Small intestine (tissue), 7 donors: ENCODE measurements around the gene OR52N1. TPM values are rescaled to one million over a fixed set of nuclear protein-coding genes. Genes with fewer than 3 reads are reported as not detected.
A peak's percentile ranks its signal among the peaks of the same experiment; 100 is the strongest.

Source experiments
- DNase-seq, 2 donors: peaks; one replicate each; pipeline versions ENCODE4 v3.0.0 to v3.0.0-alpha.2; 2013
- FAIRE-seq: peaks from 2 replicates; lab custom pipeline; 2012; peaks lifted over from hg19 to GRCh38; lab: Jason Lieb, UNC
- H3K27ac ChIP-seq, 3 donors: one replicate each; pipeline ENCODE4 v1.5.1; 2013; ENCODE audit warnings: low read length in 2 of 3, mild to moderate bottlenecking in 2 of 3, control low read depth in 1 of 3, inconsistent platforms in 1 of 3, low read depth in 1 of 3, moderate library complexity in 1 of 3
- H3K27me3 ChIP-seq, 3 donors: one replicate each; pipeline ENCODE4 v1.6.1; 2013; ENCODE audit warnings: low read length in 3 of 3, inconsistent platforms in 1 of 3; ENCODE audit not compliant: control insufficient read depth in 3 of 3, insufficient read depth in 3 of 3
- H3K36me3 ChIP-seq, 3 donors: one replicate each; pipeline ENCODE4 v1.6.1; 2013; ENCODE audit warnings: low read length in 3 of 3, inconsistent platforms in 1 of 3, low read depth in 1 of 3, mild to moderate bottlenecking in 1 of 3, moderate library complexity in 1 of 3; ENCODE audit not compliant: control insufficient read depth in 3 of 3, insufficient read depth in 2 of 3
- H3K4me1 ChIP-seq, 3 donors: one replicate each; pipeline ENCODE4 v1.6.1; 2013; ENCODE audit warnings: low read length in 2 of 3, inconsistent platforms in 1 of 3, low read depth in 1 of 3, mild to moderate bottlenecking in 1 of 3, moderate library complexity in 1 of 3; ENCODE audit not compliant: control insufficient read depth in 3 of 3, insufficient read depth in 2 of 3
- H3K4me3 ChIP-seq, 3 donors: one replicate each; pipeline ENCODE4 v1.5.1; 2013; ENCODE audit warnings: low read length in 3 of 3, control low read depth in 1 of 3, inconsistent platforms in 1 of 3, low read depth in 1 of 3, mild to moderate bottlenecking in 1 of 3, moderate library complexity in 1 of 3
- H3K9me3 ChIP-seq, 2 donors: one replicate each; pipeline ENCODE4 v1.6.1; 2013; ENCODE audit warnings: low read depth in 1 of 2, low read length in 1 of 2; ENCODE audit not compliant: control insufficient read depth in 2 of 2, insufficient read depth in 1 of 2
- WGBS, 3 donors: extraction: QIAGEN DNeasy Blood & Tissue Kit; methylation state at CpG; one replicate each; pipeline ENCODE4 v1.1.7; 2013; 5-methylcytosine and 5-hydroxymethylcytosine counted together
- polyA plus RNA-seq, 4 donors: library from polyadenylated mRNA; stranded (reverse) in 3 of 4; unstranded in 1 of 4; fragments of 200-250 nt in 3 of 4; fragments of 120-200 nt in 1 of 4; gene quantifications; one replicate each; pipeline versions ENCODE4 v1.2.1 to v1.2.3, GENCODE V29; 2013
- donor health status: healthy with polysubstance abuse.
- donor health status: control.
- donor health status: control.
- donor health status: Bipolar disorder and iron deficiency.
- donor health status: healthy.

Gene OR52N1
- polyA plus RNA-seq, 4 donors, result not detected

DNA sequence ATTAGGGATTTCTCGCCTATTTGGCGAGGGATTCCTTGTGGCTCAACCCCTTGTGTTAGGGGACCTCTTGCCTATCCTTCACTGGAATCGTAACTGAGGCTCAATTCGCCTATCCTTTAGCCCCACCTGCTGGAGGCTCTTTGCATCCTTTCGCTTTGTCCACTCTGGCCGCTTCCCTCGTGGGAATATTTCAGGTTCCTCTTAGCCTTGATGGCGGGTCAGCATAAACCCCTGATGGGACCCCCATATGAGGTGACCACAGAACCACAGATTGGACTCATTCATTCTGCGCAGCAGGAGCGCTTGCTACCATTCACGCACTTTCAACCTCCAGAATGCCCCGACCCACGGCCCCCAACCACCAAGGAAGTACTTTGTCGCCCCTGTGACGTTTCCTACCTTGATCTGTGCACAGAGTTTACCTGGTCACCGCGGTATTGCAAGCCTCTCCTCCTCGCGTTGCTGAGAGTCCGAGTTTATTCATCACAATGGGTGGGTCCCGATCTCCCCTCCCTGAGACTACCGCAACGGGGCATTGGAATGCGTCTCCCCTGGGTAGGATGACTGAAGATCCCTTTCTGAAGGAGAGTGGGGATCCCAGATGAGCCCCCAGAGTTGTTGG lies 17.5 kb upstream of the OR52N1 start, which contains the start of gene OR52N2:
Gene OR52N2, plus strand, starts transcription at position 425 of the 622 bp plus-strand sequence. CDS start 11,412 bp downstream, outside the sequence.
- WGBS, 3 donors, result 4 to 8% (median 7%) methylated on average over 24 of the region's 24 CpGs
- no peaks in the 10 kb centered on the region for H3K36me3 ChIP-seq
- H3K4me3 ChIP-seq, result peak within 1 kb of the TSS; percentile 10 to 44 (median 39)
- peaks cover 0 to 3% (median 0%) of the 10 kb centered on the region in 3 donors for H3K4me1 ChIP-seq
- no peak within 1 kb of the TSS for H3K27ac ChIP-seq
- FAIRE-seq (no peak), DNase-seq (peak; percentile 74 to 75)
- no peaks in the 10 kb centered on the region for H3K9me3 ChIP-seq
- H3K27me3 ChIP-seq, result peaks cover 0 to 11% (median 3%) of the 10 kb centered on the region in 3 donors

DNA sequence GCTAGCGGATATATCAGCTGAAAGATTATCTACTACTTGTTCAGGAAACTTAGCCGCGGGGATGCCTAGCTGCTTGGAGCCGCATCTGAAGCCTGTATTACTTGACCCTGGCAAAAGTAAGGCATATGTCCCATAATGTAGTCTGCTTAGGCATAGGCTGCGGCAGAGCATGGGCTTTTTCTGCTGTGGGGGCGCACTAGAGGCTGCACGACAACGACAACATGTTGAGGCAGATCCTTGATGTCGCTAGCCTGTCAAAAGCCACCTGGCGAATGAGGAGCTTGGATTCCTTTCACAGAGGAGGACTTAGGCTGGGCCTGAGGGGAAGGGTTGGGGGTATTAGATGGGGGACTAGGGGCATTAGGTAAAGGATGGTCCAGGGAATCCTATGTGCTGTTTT lies 16.5 kb upstream of the OR52N1 start:
- peaks cover 0 to 11% (median 3%) of the 10 kb centered on the region in 3 donors for H3K27me3 ChIP-seq
- H3K36me3 ChIP-seq, result no peaks in the 10 kb centered on the region
- no peak for DNase-seq
- peaks cover 0 to 3% (median 0%) of the 10 kb centered on the region in 3 donors for H3K4me1 ChIP-seq
- no peak overlapping the region for H3K27ac ChIP-seq
- no peaks in the 10 kb centered on the region for H3K9me3 ChIP-seq
- no peak for FAIRE-seq
- no peak overlapping the region for H3K4me3 ChIP-seq
- 65 to 70% (median 66%) methylated on average over 10 of the region's 10 CpGs for WGBS, 3 donors

- H3K27me3 ChIP-seq, result peaks cover 0 to 7% (median 5%) of the 10 kb centered on the region in 3 donors
- no peak overlapping the region for H3K4me3 ChIP-seq
- peaks cover 0 to 3% (median 0%) of the 10 kb centered on the region in 3 donors for H3K4me1 ChIP-seq
- WGBS, 3 donors, result 86 to 89% (median 88%) methylated on average over 5 of the region's 5 CpGs
- FAIRE-seq (no peak), DNase-seq (no peak)
- no peaks in the 10 kb centered on the region for H3K36me3 ChIP-seq
- H3K9me3 ChIP-seq, result no peaks in the 10 kb centered on the region
- H3K27ac ChIP-seq, result no peak overlapping the region
Measured at GRCh38 chr11:5803982-5804381, 12.9 kb upstream of the OR52N1 start.

- no peak overlapping the region for H3K4me3 ChIP-seq
- no peak for DNase-seq
- peaks cover 0 to 2% (median 0%) of the 10 kb centered on the region in 3 donors for H3K27me3 ChIP-seq
- no peaks in the 10 kb centered on the region for H3K4me1 ChIP-seq
- WGBS, 3 donors, result 84 to 90% (median 87%) methylated on average over 6 of the region's 6 CpGs
- no peak for FAIRE-seq
- H3K36me3 ChIP-seq, result no peaks in the 10 kb centered on the region
- no peaks in the 10 kb centered on the region for H3K9me3 ChIP-seq
- H3K27ac ChIP-seq, result no peak overlapping the region
Measured at GRCh38 chr11:5796541-5796940, 5.5 kb upstream of the OR52N1 start.

GRCh38 chr11:5783255-5783654 lies 7.8 kb downstream of the OR52N1 start, which contains the start of gene OR52N5:
OR52N5 (minus strand) TSS chr11:5783355; CDS start chr11:5778634, 4,721 bp downstream.
- no peaks in the 10 kb centered on the region for H3K27me3 ChIP-seq
- no peak within 1 kb of the TSS for H3K27ac ChIP-seq
- H3K36me3 ChIP-seq, result no peaks in the 10 kb centered on the region
- H3K4me3 ChIP-seq, result no peak within 1 kb of the TSS
- WGBS, 3 donors, result 29 to 59% (median 43%) methylated on average over 4 of the region's 4 CpGs
- H3K4me1 ChIP-seq, result no peaks in the 10 kb centered on the region
- H3K9me3 ChIP-seq, result no peaks in the 10 kb centered on the region
- FAIRE-seq (no peak), DNase-seq (no peak)

GRCh38 chr11:5767056-5767455 lies 24.0 kb downstream of the OR52N1 start:
- 23 to 52% (median 30%) methylated on average over 1 of the region's 1 CpG for WGBS, 3 donors
- FAIRE-seq (no peak), DNase-seq (no peak)
- no peaks in the 10 kb centered on the region for H3K9me3 ChIP-seq
- H3K27ac ChIP-seq, result no peak overlapping the region
- H3K4me3 ChIP-seq, result no peak overlapping the region
- H3K4me1 ChIP-seq, result no peaks in the 10 kb centered on the region
- H3K27me3 ChIP-seq, result no peaks in the 10 kb centered on the region
- no peaks in the 10 kb centered on the region for H3K36me3 ChIP-seq

GRCh38 chr11:5753943-5754342 lies 37.1 kb downstream of the OR52N1 start, which contains the start of gene OR52N4:
OR52N4 (plus strand) TSS chr11:5754243; CDS start chr11:5754741, 498 bp downstream.
- Histone ChIP-seq H3K4me3 (no peak within 1 kb of the TSS), H3K9me3 (no peaks in the 10 kb centered on the region), H3K27me3 (no peaks in the 10 kb centered on the region), H3K27ac (no peak within 1 kb of the TSS), H3K36me3 (no peaks in the 10 kb centered on the region), H3K4me1 (no peaks in the 10 kb centered on the region)
- WGBS, 3 donors, result 83 to 97% (median 90%) methylated on average over 1 of the region's 1 CpG
- DNase-seq (no peak), FAIRE-seq (no peak)

DNA sequence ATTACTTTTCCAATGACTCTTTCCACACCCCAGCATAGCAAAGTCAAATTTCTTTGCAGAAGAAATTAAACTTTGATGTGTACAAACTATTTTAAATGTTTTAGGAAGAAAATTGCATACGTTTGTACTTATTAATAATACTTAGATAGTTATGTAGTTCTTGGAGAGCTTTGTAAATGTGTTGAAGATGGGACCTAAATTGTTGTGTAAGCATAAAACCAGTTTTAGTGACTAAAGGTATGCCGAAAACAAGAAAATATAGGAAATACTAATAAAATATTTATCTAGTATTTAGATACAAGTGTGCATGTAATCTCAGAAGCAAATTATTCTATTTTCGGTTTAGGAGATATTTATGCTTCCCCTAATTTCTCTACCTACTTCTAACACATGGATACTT lies 41.2 kb downstream of the OR52N1 start:
- 78 to 83% (median 79%) methylated on average over 3 of the region's 3 CpGs for WGBS, 3 donors

More for the DNA sequence above, 41.2 kb downstream of the OR52N1 start:
- H3K4me3 ChIP-seq, result no peak overlapping the region
- FAIRE-seq (no peak), DNase-seq (no peak)
- no peak overlapping the region for H3K27ac ChIP-seq
- no peaks in the 10 kb centered on the region for H3K9me3 ChIP-seq
- no peaks in the 10 kb centered on the region for H3K27me3 ChIP-seq
- H3K4me1 ChIP-seq, result no peaks in the 10 kb centered on the region
- no peaks in the 10 kb centered on the region for H3K36me3 ChIP-seq
